Activated CD8-positive, alpha-beta memory T cell treated with anti-CD3 and anti-CD28 coated beads, Interleukin-2, amount 50 U/mL, for 1 hour (primary cell): Measurements from ENCODE around the gene C1QTNF1.

Experiments
- DNase-seq: peaks from one replicate; pipeline ENCODE4 v3.0.0-alpha.2; 2020; ENCODE audit errors: extremely low read depth

C1QTNF1 gene

GRCh38 chr17:79023886-79024771 is at the start of gene C1QTNF1:
C1QTNF1 (plus strand) TSS chr17:79024169; CDS start chr17:79043969, 19,800 bp downstream.
- DNase-seq = no peak

GRCh38 chr17:78974635-78975591 is 49.1 kb upstream of the C1QTNF1 start:
- no peak for DNase-seq

GRCh38 chr17:78976907-78977680 is 46.9 kb upstream of the C1QTNF1 start:
- DNase-seq = no peak

GRCh38 chr17:78977681-78977943 is 46.4 kb upstream of the C1QTNF1 start:
- no peak for DNase-seq

GRCh38 chr17:78977997-78978973 is 45.7 kb upstream of the C1QTNF1 start:
- no peak for DNase-seq

GRCh38 chr17:78979780-78980623 is 44.0 kb upstream of the C1QTNF1 start, which contains the start of gene LGALS3BP:
LGALS3BP (minus strand) TSS chr17:78979923; CDS start chr17:78977191, 2,732 bp downstream.
- no peak for DNase-seq

- no peak for DNase-seq
Observed at GRCh38 chr17:78980624-78980972, 43.4 kb upstream of the C1QTNF1 start.

GRCh38 chr17:78981010-78981888 is 42.7 kb upstream of the C1QTNF1 start:
- no peak for DNase-seq

- DNase-seq = no peak
Observed at GRCh38 chr17:78985395-78985794, 38.6 kb upstream of the C1QTNF1 start.

- DNase-seq = no peak
Observed at GRCh38 chr17:78986048-78986648, 37.8 kb upstream of the C1QTNF1 start.

- DNase-seq = no peak
Observed at GRCh38 chr17:78986649-78987328, 37.2 kb upstream of the C1QTNF1 start.

GRCh38 chr17:78988152-78988551 is 35.8 kb upstream of the C1QTNF1 start:
- no peak for DNase-seq

GRCh38 chr17:78990349-78991016 is 33.5 kb upstream of the C1QTNF1 start:
- no peak for DNase-seq

- DNase-seq = no peak
Observed at GRCh38 chr17:78991017-78991738, 32.8 kb upstream of the C1QTNF1 start.

GRCh38 chr17:78991906-78992532 is 31.9 kb upstream of the C1QTNF1 start:
- no peak for DNase-seq
